SKM-1 (cell line): ENCODE data around the gene HAGHL.

ENCODE experiments used
- DNase-seq: peaks from one replicate; lab custom pipeline; 2025; ENCODE audit not compliant: unreplicated experiment; lab: John Stamatoyannopoulos, UW

HAGHL gene

GRCh38 chr16:719815-720446 is 7.0 kb upstream of the HAGHL start:
- no peak for DNase-seq

- DNase-seq: no peak
Observed at GRCh38 chr16:720447-720989, 6.4 kb upstream of the HAGHL start.

DNA sequence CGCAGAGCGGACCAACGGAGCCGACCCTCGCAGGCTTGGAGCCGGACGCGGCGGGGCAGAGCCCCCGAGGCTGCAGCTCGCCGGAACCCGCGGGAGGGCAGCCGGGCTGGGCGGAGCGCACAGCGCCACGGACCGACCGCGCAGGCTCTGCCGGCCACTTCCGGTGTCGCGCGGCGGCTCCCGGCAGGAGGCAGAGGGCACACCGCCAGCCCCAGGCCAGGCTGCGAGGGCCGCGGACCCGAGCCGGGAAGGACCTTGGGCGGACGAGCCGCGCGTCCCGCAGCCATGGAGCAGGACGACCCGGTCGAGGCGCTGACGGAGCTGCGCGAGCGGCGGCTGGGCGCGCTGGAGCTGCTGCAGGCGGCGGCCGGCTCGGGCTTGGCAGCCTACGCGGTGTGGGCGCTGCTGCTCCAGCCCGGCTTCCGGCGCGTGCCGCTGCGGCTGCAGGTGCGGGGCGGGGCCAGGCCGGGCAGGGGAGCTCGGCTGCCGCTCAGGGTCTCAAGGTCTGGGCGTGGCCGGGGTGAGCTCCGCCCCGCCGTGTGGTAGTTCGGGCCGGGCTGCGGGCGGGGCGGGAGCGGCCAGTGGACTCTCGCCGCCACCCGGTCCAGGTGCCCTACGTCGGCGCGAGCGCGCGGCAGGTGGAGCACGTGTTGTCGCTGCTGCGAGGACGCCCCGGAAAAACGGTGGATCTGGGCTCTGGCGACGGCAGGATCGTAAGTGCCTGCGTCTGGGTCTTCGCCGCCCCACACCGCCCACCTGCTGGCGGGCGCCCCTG is 5.7 kb upstream of the HAGHL start, which contains the start of gene ANTKMT:
Gene ANTKMT (plus strand): TSS at position 157 of the 775 bp plus-strand sequence. CDS start 129 bp downstream, at position 286.
- DNase-seq: peak; percentile 56

DNA sequence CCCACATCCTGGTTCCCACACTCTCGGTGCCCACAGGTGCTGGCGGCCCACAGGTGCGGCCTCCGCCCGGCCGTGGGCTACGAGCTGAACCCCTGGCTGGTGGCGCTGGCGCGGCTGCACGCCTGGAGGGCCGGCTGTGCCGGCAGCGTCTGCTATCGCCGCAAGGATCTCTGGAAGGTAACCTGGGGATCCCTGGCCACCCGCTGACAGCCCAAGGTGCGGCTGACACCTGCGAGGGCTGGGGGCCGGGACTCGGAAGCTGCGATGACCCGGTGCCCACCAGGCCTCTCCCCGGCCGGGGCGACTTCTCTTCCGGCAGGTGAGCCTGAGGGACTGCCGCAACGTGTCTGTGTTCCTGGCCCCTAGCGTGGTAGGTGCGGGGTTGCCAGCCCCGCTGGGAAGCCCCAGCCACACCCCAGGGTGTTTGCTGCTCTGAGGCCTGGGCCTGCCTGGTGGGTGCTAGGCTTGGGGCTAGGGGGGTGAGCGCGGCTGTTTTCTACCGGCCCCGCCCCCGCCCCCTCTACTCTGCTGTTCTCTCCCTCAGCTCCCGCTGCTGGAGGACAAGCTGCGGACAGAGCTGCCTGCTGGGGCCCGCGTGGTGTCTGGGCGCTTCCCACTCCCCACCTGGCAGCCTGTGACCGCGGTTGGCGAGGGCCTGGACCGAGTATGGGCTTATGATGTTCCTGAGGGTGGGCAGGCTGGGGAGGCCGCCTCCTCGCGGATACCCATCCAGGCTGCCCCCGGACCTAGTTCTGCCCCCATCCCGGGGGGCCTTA is 5.0 kb upstream of the HAGHL start:
- DNase-seq: no peak

GRCh38 chr16:722835-723633 is 3.9 kb upstream of the HAGHL start:
- DNase-seq: no peak

DNA sequence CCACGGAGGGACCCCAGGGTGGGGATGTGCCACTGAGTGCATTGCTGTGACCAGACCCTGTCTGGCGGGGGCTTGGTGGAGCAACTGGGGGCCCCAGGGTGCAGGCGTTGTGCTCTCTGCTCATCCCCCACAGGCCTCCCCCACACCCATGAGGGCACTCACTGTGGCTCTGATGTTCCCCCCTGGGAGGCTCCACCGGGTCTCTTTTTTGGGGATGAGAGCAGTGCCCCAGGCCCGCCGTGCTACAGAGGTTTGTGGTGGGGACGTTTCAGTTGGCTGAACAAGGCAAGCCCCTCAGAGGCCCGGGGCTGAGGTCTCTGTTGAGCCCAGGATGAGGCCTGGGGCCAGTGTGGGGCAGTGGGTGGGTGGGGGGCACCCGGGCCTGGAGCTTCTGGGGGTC is 3.2 kb upstream of the HAGHL start:
- DNase-seq: no peak

DNA sequence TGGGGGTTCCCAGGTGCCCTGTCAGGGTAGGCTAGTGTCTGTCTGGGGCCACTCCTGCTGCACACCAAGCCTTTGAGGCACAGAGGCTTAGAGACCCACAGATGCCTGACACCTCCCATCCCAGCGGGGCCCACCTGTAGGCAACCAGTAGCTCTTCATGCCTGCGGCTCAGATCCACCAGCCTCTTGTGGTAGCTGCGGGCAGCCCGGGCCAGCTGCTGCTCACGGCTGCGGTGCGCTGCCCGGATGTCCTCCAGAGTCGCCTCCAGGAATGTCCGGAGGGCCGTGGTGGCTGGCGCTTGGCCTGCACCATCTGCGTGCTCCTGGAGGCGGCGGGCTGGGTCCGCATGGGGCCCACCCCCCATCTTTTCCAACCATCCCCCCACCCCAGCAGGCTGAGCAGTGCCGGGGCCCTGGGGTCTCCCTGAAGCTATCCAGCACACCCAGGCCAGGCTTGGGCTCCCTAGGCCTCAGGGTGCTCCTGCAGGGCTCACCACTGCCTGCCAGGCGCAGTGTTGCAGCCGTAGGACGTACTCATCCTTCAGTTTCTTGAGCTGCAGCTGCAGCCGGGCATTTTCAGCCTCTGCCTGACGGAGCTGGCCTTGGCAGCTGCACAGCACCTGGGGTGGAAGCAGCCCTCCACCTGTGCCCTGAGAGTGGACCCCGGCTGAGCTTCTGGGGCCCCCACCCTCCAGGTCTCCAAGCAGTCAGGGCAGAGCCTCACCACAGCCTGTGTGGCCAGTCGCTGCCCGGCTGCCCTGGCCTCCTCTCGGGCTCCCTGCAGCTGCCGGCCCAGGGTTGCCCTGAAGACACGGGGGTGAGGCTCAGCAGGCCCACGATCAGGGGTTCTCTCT is 2.5 kb upstream of the HAGHL start:
- DNase-seq: no peak

DNA sequence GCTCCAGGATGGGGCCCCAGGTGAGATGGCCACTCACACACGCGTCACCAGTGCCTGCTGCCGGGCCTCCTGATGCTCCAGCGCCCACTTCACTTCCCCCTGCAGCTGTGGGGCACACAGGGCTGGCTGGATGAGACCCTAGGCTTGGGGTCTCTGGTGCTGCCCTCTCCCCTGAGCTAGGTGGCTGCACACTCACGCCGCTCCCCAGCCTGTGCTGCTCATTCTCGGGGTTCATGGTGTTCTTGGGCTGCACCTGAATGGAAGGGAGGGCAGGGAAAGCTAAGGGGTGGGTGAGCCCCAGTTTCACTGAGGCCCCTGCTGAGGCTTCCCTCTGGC is 1.9 kb upstream of the HAGHL start:
- no peak for DNase-seq

DNA sequence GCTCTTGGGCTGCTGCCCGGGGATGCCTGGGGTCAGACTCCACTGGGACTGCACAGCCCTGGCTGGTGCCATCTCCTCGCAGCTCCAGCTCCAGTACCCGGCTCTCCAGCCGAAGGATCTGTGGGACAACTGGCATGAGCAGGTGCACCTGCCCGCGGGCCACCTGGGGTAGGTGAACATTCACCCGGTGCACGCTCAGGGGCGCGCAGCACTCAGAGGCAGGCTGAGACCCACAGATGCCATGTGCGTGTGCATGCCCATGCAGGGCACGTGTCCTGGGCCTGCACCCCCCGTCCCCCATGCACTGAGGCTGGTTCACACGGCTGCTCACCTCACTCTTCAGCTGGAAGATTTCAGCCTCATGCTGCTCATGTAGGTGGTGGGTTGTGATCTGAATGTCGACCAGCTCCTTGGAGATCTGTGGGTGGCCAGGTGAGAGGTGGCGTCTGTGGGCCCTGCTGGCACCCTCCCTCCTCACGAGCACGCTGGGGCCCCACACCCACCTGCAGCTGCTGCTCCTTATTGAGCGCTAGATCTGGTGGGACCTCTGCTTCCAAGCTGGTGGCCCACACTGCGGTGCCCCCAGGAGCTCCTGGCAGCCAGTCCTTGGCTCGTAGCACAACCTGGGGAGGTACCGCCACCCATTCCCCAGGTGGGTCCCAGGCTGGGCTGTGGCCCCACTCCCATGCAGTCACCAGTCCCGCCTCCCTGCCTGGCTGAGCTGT is 1.3 kb upstream of the HAGHL start:
- no peak for DNase-seq

DNA sequence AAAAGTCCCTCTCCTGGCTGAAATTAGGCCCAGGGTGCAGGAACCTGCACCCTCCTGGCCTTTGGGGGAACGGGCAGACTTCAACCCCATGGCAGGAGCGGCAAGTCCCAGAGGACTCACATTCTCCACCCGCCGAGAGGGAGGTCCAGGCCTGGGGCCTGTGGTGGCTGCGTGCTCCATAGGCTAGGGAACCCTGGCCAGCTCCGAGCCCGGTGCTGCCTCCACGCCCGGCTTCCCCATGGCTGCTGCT is 793 bp upstream of the HAGHL start:
- DNase-seq: no peak

DNA sequence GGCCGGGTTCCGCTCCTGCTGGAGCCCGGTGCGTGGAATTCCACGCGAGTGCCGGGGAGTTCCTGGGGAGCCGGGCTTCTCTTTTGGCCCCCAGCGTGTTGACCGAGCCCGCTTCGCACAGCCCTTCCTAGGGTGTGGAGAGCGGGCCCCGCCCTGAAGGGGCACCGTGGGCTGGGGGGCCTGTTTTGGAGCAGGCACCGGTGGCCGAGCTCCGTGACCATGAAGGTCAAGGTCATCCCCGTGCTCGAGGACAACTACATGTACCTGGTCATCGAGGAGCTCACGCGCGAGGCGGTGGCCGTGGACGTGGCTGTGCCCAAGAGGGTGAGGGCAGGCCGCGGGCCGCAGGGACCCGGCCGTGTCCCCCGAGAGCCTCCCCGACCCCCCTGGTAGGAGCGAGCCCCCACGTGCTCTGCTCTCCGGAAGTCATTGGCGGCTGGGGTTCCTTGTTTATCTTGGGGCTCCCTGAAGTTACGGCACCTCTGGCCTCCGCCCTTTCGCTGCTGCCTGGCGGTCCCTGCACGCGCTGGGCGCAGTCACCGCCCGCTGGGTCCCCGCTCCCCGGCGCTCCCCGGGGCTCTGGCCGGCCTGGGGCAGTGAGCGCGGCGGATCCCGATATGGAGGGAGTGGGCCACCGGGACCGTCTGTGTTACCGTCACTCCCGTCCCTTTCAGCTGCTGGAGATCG is 528 bp downstream of the HAGHL start:
- DNase-seq: no peak

- DNase-seq: no peak
Observed at GRCh38 chr16:728131-728889, 1.4 kb downstream of the HAGHL start.

GRCh38 chr16:728890-729744 is 2.2 kb downstream of the HAGHL start:
- no peak for DNase-seq

DNA sequence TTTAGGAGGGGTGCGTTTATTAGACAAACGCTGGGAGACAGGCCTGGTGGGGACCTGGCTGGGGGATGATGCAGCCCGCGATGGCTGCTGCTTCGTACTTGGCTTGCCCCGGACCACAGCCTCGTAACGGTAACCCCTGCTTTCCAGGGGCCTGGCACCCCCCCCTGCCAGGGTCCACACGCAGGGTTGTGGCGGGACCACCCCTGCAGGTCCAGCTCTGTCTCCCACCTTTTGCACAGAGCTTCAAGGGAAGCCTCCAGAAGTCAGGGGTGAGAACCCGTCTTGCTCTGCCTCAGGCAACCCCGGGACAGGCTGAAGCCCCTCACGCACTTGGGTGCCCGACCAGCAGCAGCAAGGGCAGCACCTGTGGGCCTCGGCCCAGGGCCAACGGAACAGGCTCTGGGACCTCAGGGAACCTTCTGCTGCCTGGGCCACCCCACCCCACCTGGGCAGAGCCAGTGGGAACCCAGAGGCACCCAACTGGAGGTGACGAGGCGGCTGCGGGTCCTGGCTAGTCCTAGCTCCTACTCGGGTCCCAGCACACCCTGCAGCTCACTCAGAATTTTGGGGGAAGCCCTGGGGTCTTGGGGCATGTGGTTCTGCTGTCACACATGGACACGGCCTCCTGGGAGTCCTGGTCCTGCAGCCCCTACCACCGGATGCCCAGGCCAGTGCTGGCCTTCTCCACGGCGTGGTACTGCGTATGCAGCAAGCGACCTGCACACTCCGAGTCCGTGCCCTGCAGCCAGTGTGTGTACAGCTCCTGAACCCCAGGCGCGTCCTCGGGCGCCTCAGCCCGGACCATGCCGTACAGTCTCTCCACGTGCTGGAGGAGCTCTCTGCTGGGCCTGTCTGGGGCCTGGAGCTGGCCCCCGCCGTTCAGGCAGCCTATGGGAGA is 3.1 kb downstream of the HAGHL start:
- no peak for DNase-seq

GRCh38 chr16:730666-731509 is 4.0 kb downstream of the HAGHL start:
- DNase-seq: no peak

DNA sequence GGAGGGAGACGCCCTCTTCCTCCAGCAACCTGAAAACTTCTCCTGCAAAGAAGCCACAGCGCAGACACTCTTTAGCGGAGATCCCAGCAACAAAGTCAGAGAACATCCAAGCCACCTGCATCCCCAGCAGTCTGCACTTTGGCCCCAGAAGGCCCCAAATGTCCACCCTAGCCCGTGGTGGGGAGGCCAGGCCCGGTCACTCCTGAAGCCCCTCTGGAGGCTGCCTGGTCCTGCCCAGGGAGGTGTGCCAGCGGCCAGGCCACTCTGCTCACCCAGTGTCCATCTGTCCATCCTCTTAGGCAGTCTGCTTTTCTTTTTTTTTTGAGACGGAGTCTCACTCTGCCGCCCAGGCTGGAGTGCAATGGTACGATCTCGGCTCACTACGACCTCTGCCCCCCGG is 5.4 kb downstream of the HAGHL start:
- DNase-seq: no peak
